Large intestine (tissue), 3 donors: ENCODE measurements around the gene CTTNBP2NL. TPM values are rescaled to one million over a fixed set of nuclear protein-coding genes. Genes with fewer than 3 reads are reported as not detected.
"Not testable (repeated sequence)": the region's sequence is repeated elsewhere in the genome, so short reads cannot be mapped to it uniquely, and the experiment has no call there.

Experiments used
- DNase-seq, 2 donors: peaks; one replicate each; pipeline versions ENCODE4 v3.0.0 to v3.0.0-alpha.2; 2013
- H3K27ac ChIP-seq: one replicate; pipeline ENCODE4 v1.5.1; 2013; ENCODE audit warnings: low read length
- H3K27me3 ChIP-seq: 2 replicates; pipeline ENCODE4 v1.6.1; 2013; ENCODE audit warnings: low read length; ENCODE audit not compliant: control insufficient read depth, insufficient read depth
- H3K36me3 ChIP-seq: 2 replicates; pipeline ENCODE4 v1.6.1; 2013; ENCODE audit warnings: low read length; ENCODE audit not compliant: control insufficient read depth, insufficient read depth
- H3K4me1 ChIP-seq: one replicate; pipeline ENCODE4 v1.6.1; 2013; ENCODE audit warnings: low read length; ENCODE audit not compliant: control insufficient read depth, insufficient read depth
- H3K4me3 ChIP-seq: one replicate; pipeline ENCODE4 v1.5.1; 2013; ENCODE audit warnings: low read length
- H3K9me3 ChIP-seq: one replicate; pipeline ENCODE4 v1.6.1; 2013; ENCODE audit warnings: mild to moderate bottlenecking, low read depth, low read length, moderate library complexity; ENCODE audit not compliant: control insufficient read depth
- WGBS: methylation state at CpG from one replicate; pipeline ENCODE4 v1.1.5; 2013; ENCODE audit warnings: low lambda C conversion rate; ENCODE audit not compliant: insufficient coverage; 5-methylcytosine and 5-hydroxymethylcytosine counted together
- polyA plus RNA-seq: library from polyadenylated mRNA; unstranded; fragments of 120-200 nt; gene quantifications from one replicate; pipeline ENCODE4 v1.2.1, GENCODE V29; 2013

CTTNBP2NL gene
- polyA plus RNA-seq, 1 donor, result 21.6 TPM

DNA sequence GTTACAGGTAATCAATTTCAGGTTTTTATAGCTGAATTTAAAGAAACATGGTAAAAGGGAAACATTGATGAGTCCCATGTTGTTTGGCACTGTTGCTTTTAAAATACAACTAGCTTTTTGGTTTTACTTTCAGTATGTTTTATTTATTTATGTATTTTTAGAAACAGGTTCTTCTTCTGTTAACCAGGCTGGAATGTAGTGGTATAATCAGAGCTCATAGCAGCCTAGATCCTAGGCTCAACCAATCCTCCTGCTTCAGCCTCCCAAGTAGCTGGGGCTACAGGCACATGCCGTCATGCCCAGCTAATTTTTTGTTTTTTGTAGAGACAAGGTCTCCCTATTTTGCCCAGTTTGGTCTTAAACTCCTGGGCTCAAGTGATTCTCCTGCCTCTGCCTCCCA lies 50.4 kb downstream of the CTTNBP2NL start:
- H3K4me3 ChIP-seq, result no peak overlapping the region

GRCh38 chr1:112448904-112449629 lies 53.1 kb downstream of the CTTNBP2NL start:
- peaks cover 32% of the 10 kb centered on the region for H3K36me3 ChIP-seq
- no peak overlapping the region for H3K27ac ChIP-seq
- no CpG with 5 or more reads among the region's 8 CpGs for WGBS
- DNase-seq, result no peak
- no peaks in the 10 kb centered on the region for H3K4me1 ChIP-seq
- no peaks in the 10 kb centered on the region for H3K9me3 ChIP-seq
- H3K27me3 ChIP-seq, result no peaks in the 10 kb centered on the region
- H3K4me3 ChIP-seq, result no peak overlapping the region

More for the DNA sequence above, 50.4 kb downstream of the CTTNBP2NL start:
- WGBS, result no CpG with 5 or more reads among the region's 1 CpG
- Histone ChIP-seq H3K36me3 (peaks cover 23% of the 10 kb centered on the region), H3K27ac (no peak overlapping the region), H3K9me3 (no peaks in the 10 kb centered on the region), H3K27me3 (no peaks in the 10 kb centered on the region), H3K4me1 (no peaks in the 10 kb centered on the region)
- no peak for DNase-seq

- Histone ChIP-seq H3K27ac (no peak overlapping the region), H3K4me1 (no peaks in the 10 kb centered on the region), H3K4me3 (no peak overlapping the region), H3K27me3 (no peaks in the 10 kb centered on the region), H3K36me3 (peaks cover 38% of the 10 kb centered on the region), H3K9me3 (no peaks in the 10 kb centered on the region)
- DNase-seq, result no peak
Measured at GRCh38 chr1:112449630-112449983, 53.6 kb downstream of the CTTNBP2NL start.

- Histone ChIP-seq H3K27me3 (no peaks in the 10 kb centered on the region), H3K4me3 (no peak overlapping the region), H3K4me1 (no peaks in the 10 kb centered on the region), H3K27ac (no peak overlapping the region), H3K36me3 (peaks cover 42% of the 10 kb centered on the region), H3K9me3 (no peaks in the 10 kb centered on the region)
- DNase-seq, result no peak
Measured at GRCh38 chr1:112450773-112451172, 54.8 kb downstream of the CTTNBP2NL start.

GRCh38 chr1:112451301-112451700 lies 55.3 kb downstream of the CTTNBP2NL start:
- not testable (repeated sequence) for H3K4me1 ChIP-seq, H3K27ac ChIP-seq, H3K4me3 ChIP-seq, H3K27me3 ChIP-seq, DNase-seq, H3K9me3 ChIP-seq
- WGBS, result no CpG with 5 or more reads among the region's 3 CpGs
- peaks cover 48% of the 10 kb centered on the region for H3K36me3 ChIP-seq

GRCh38 chr1:112453876-112454275 lies 57.9 kb downstream of the CTTNBP2NL start:
- no peaks in the 10 kb centered on the region for H3K9me3 ChIP-seq
- no peaks in the 10 kb centered on the region for H3K4me1 ChIP-seq
- peaks cover 64% of the 10 kb centered on the region for H3K36me3 ChIP-seq
- WGBS, result no CpG with 5 or more reads among the region's 1 CpG
- H3K27ac ChIP-seq, result no peak overlapping the region
- H3K27me3 ChIP-seq, result no peaks in the 10 kb centered on the region
- DNase-seq, result no peak
- H3K4me3 ChIP-seq, result no peak overlapping the region

DNA sequence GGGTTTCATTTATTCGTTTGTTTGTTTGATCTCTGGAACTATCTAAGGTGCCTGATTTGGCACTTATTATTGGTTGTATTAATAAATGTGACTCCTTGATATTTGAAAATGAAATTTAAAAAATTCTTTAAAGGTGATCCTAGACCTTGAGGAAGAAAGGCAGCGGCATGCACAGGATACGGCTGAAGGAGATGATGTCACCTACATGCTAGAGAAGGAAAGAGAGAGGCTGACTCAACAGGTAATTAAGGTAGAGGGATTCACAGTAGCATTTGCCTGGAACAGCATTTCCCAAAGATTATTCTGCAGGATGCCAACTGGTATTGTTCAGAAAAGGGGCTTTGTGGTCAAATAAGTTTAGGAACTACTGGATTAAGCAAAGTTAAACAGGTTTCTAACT lies 58.3 kb downstream of the CTTNBP2NL start:
- DNase-seq, result no peak
- WGBS, result 100% methylated on average over 3 of the region's 3 CpGs
- Histone ChIP-seq H3K4me3 (no peak overlapping the region), H3K27me3 (no peaks in the 10 kb centered on the region), H3K36me3 (peaks cover 64% of the 10 kb centered on the region), H3K4me1 (no peaks in the 10 kb centered on the region), H3K9me3 (no peaks in the 10 kb centered on the region), H3K27ac (no peak overlapping the region)

DNA sequence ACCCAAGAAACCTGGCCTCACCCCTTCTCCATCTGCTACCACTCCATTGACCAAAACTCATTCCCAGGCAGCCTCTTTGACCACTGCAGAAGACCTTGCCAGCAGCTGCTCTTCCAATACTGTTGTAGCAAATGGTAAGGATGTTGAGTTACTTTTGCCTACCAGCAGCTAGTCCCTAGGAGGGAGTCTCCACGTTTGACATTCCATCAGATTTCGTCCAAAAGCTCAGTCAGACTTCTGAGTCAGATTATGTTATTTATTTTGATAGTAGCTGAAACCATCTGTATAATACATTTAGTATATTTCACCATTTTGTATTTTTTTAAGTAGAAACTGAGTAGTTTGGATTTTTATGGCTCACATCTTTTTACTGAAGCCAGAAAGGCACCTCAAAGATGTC lies 61.2 kb downstream of the CTTNBP2NL start:
- H3K36me3 ChIP-seq, result peaks cover 55% of the 10 kb centered on the region
- H3K4me1 ChIP-seq, result peaks cover 3% of the 10 kb centered on the region
- no peaks in the 10 kb centered on the region for H3K9me3 ChIP-seq
- H3K4me3 ChIP-seq, result no peak overlapping the region
- no peak for DNase-seq
- no peak overlapping the region for H3K27ac ChIP-seq
- no peaks in the 10 kb centered on the region for H3K27me3 ChIP-seq
- WGBS, result no CpG with 5 or more reads among the region's 2 CpGs

- no peaks in the 10 kb centered on the region for H3K27me3 ChIP-seq
Measured at GRCh38 chr1:112457955-112458354, 61.9 kb downstream of the CTTNBP2NL start.

GRCh38 chr1:112458756-112459155 lies 62.7 kb downstream of the CTTNBP2NL start:
- no peak overlapping the region for H3K27ac ChIP-seq
- no peak for DNase-seq
- H3K36me3 ChIP-seq, result peaks cover 49% of the 10 kb centered on the region
- WGBS, result no CpG with 5 or more reads among the region's 4 CpGs
- H3K27me3 ChIP-seq, result no peaks in the 10 kb centered on the region
- H3K4me3 ChIP-seq, result no peak overlapping the region
- H3K4me1 ChIP-seq, result peaks cover 6% of the 10 kb centered on the region
- H3K9me3 ChIP-seq, result no peaks in the 10 kb centered on the region

More at GRCh38 chr1:112457955-112458354, 61.9 kb downstream of the CTTNBP2NL start:
- Histone ChIP-seq H3K27ac (no peak overlapping the region), H3K4me3 (no peak overlapping the region), H3K9me3 (no peaks in the 10 kb centered on the region), H3K4me1 (peaks cover 6% of the 10 kb centered on the region), H3K36me3 (peaks cover 50% of the 10 kb centered on the region)
- DNase-seq, result no peak

- no peak for DNase-seq
- Histone ChIP-seq H3K36me3 (peaks cover 33% of the 10 kb centered on the region), H3K4me3 (no peak overlapping the region), H3K4me1 (peaks cover 9% of the 10 kb centered on the region), H3K27ac (no peak overlapping the region), H3K27me3 (no peaks in the 10 kb centered on the region), H3K9me3 (no peaks in the 10 kb centered on the region)
- no CpG with 5 or more reads among the region's 2 CpGs for WGBS
Measured at GRCh38 chr1:112460615-112461014, 64.6 kb downstream of the CTTNBP2NL start.
